ENCODE data around the gene GAST.

The GAST gene

GRCh38 chr17:41741709-41742108 lies 29.6 kb downstream of the GAST start:
- Histone ChIP-seq H3K27ac (ENCODE audit: low read depth, low read length) (no peak overlapping the region), H3K27me3 (ENCODE audit: control insufficient read depth, insufficient read depth, low read length) (peaks cover 3% of the 10 kb centered on the region), H3K4me3 (ENCODE audit: low read length) (no peak overlapping the region), H3K36me3 (ENCODE audit: control insufficient read depth, insufficient read depth, low read length) (no peaks in the 10 kb centered on the region), H3K4me1 (ENCODE audit: control insufficient read depth, insufficient read depth, low read length) (no peaks in the 10 kb centered on the region), H3K9ac (ENCODE audit: low read length) (no peak overlapping the region)

- H3K4me1 ChIP-seq (ENCODE audit: control insufficient read depth, insufficient read depth, low read length), result no peaks in the 10 kb centered on the region
- H3K36me3 ChIP-seq (ENCODE audit: control insufficient read depth, insufficient read depth, low read length), result no peaks in the 10 kb centered on the region
- H3K27me3 ChIP-seq (ENCODE audit: control insufficient read depth, insufficient read depth, low read length), result no peaks in the 10 kb centered on the region
- H3K9ac ChIP-seq (ENCODE audit: low read length), result no peak overlapping the region
- H3K4me3 ChIP-seq (ENCODE audit: low read length), result no peak overlapping the region
- no peak overlapping the region for H3K27ac ChIP-seq (ENCODE audit: low read depth, low read length)
Measured at GRCh38 chr17:41748275-41748674, 36.1 kb downstream of the GAST start.

GRCh38 chr17:41750862-41751261 lies 38.7 kb downstream of the GAST start:
- peaks cover 4% of the 10 kb centered on the region for H3K36me3 ChIP-seq (ENCODE audit: control insufficient read depth, insufficient read depth, low read length)
- no peaks in the 10 kb centered on the region for H3K27me3 ChIP-seq (ENCODE audit: control insufficient read depth, insufficient read depth, low read length)

GRCh38 chr17:41751288-41751687 lies 39.2 kb downstream of the GAST start:
- Histone ChIP-seq H3K4me1 (ENCODE audit: control insufficient read depth, insufficient read depth, low read length) (no peaks in the 10 kb centered on the region), H3K27ac (ENCODE audit: low read depth, low read length) (no peak overlapping the region), H3K36me3 (ENCODE audit: control insufficient read depth, insufficient read depth, low read length) (peaks cover 4% of the 10 kb centered on the region), H3K4me3 (ENCODE audit: low read length) (no peak overlapping the region), H3K27me3 (ENCODE audit: control insufficient read depth, insufficient read depth, low read length) (no peaks in the 10 kb centered on the region), H3K9ac (ENCODE audit: low read length) (no peak overlapping the region)

More at GRCh38 chr17:41750862-41751261, 38.7 kb downstream of the GAST start:
- Histone ChIP-seq H3K9ac (ENCODE audit: low read length) (no peak overlapping the region), H3K4me3 (ENCODE audit: low read length) (no peak overlapping the region), H3K4me1 (ENCODE audit: control insufficient read depth, insufficient read depth, low read length) (no peaks in the 10 kb centered on the region), H3K27ac (ENCODE audit: low read depth, low read length) (no peak overlapping the region)

GRCh38 chr17:41754066-41754465 lies 41.9 kb downstream of the GAST start:
- Histone ChIP-seq H3K9ac (ENCODE audit: low read length) (no peak overlapping the region), H3K4me1 (ENCODE audit: control insufficient read depth, insufficient read depth, low read length) (no peaks in the 10 kb centered on the region), H3K27ac (ENCODE audit: low read depth, low read length) (no peak overlapping the region), H3K27me3 (ENCODE audit: control insufficient read depth, insufficient read depth, low read length) (no peaks in the 10 kb centered on the region), H3K4me3 (ENCODE audit: low read length) (no peak overlapping the region), H3K36me3 (ENCODE audit: control insufficient read depth, insufficient read depth, low read length) (peaks cover 18% of the 10 kb centered on the region)

DNA sequence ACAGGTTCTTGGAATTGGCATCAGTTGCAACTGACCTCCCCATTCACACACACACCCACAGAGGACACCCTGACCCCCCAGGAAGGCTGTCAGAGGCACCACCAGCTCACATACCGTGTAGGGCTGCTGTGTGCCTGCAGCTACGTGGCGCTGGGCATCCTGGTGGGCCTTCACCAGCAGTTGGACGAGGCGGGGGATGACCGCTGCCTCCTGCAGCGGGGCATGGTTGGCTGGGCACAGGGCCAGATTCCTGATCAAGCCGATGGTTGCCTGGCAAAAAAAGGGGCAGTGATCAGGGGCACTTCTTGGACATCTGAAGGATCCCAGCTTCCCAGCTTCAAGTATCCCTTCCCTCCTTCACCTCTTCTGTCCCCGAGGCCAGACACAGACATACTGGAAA lies 46.5 kb downstream of the GAST start:
- no peak overlapping the region for H3K27ac ChIP-seq (ENCODE audit: low read depth, low read length)
- H3K9ac ChIP-seq (ENCODE audit: low read length), result no peak overlapping the region
- no peak overlapping the region for H3K4me3 ChIP-seq (ENCODE audit: low read length)
- peaks cover 33% of the 10 kb centered on the region for H3K36me3 ChIP-seq (ENCODE audit: control insufficient read depth, insufficient read depth, low read length)
- no peaks in the 10 kb centered on the region for H3K4me1 ChIP-seq (ENCODE audit: control insufficient read depth, insufficient read depth, low read length)
- H3K27me3 ChIP-seq (ENCODE audit: control insufficient read depth, insufficient read depth, low read length), result no peaks in the 10 kb centered on the region

- Histone ChIP-seq H3K4me1 (ENCODE audit: control insufficient read depth, insufficient read depth, low read length) (no peaks in the 10 kb centered on the region), H3K9ac (ENCODE audit: low read length) (no peak overlapping the region), H3K27ac (ENCODE audit: low read depth, low read length) (no peak overlapping the region), H3K27me3 (ENCODE audit: control insufficient read depth, insufficient read depth, low read length) (no peaks in the 10 kb centered on the region), H3K36me3 (ENCODE audit: control insufficient read depth, insufficient read depth, low read length) (peaks cover 38% of the 10 kb centered on the region), H3K4me3 (ENCODE audit: low read length) (no peak overlapping the region)
Measured at GRCh38 chr17:41760878-41761277, 48.7 kb downstream of the GAST start.

DNA sequence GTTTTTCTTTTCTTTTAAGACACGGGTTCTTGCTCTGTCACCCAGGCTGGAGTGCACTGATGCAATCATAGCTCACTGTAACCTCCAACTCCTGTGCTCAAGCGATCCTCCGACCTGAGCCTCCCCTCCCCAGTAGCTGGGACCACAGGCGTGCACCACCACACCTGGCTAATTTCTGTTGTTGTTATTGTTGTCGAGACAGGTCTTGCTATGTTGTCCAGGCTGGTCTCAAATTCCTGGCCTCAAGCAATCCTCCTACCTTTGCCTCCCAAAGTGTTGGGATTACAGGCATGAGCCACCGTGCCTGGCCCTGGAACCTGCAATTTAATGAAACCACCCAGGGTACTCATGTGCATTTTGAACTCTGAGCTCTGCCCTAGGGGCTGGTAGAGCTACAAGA lies 50.3 kb downstream of the GAST start:
- Histone ChIP-seq H3K4me1 (ENCODE audit: control insufficient read depth, insufficient read depth, low read length) (no peaks in the 10 kb centered on the region), H3K27ac (ENCODE audit: low read depth, low read length) (no peak overlapping the region), H3K36me3 (ENCODE audit: control insufficient read depth, insufficient read depth, low read length) (peaks cover 37% of the 10 kb centered on the region), H3K9ac (ENCODE audit: low read length) (no peak overlapping the region), H3K27me3 (ENCODE audit: control insufficient read depth, insufficient read depth, low read length) (no peaks in the 10 kb centered on the region), H3K4me3 (ENCODE audit: low read length) (no peak overlapping the region)

- no peaks in the 10 kb centered on the region for H3K4me1 ChIP-seq (ENCODE audit: control insufficient read depth, insufficient read depth, low read length)
- no peaks in the 10 kb centered on the region for H3K27me3 ChIP-seq (ENCODE audit: control insufficient read depth, insufficient read depth, low read length)
- no peak overlapping the region for H3K27ac ChIP-seq (ENCODE audit: low read depth, low read length)
- no peak overlapping the region for H3K9ac ChIP-seq (ENCODE audit: low read length)
- H3K36me3 ChIP-seq (ENCODE audit: control insufficient read depth, insufficient read depth, low read length), result peaks cover 38% of the 10 kb centered on the region
- no peak overlapping the region for H3K4me3 ChIP-seq (ENCODE audit: low read length)
Measured at GRCh38 chr17:41762841-41763240, 50.7 kb downstream of the GAST start.

DNA sequence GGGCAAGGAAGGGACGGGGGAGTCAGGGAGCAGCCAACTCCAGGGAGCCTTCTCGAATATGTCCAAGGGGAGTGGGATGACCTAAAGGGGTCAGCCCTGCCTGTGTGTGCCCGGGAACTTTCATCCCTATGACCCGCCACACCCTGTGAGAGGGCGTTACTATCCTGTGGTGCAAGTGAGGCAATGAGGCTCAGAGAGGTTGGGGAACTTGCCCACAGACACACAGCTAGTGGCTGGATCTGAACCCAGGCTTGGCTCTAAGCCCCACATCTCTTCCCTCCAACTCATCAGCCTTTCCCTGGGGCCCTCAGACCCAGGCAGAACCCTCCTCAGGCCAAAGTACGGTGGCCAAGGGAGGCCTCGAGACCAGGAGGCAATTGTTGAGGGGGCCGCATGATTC lies 51.2 kb downstream of the GAST start:
- H3K27ac ChIP-seq (ENCODE audit: low read depth, low read length), result no peak overlapping the region
- peaks cover 34% of the 10 kb centered on the region for H3K36me3 ChIP-seq (ENCODE audit: control insufficient read depth, insufficient read depth, low read length)

More for the DNA sequence above, 51.2 kb downstream of the GAST start:
- Histone ChIP-seq H3K4me1 (ENCODE audit: control insufficient read depth, insufficient read depth, low read length) (no peaks in the 10 kb centered on the region), H3K4me3 (ENCODE audit: low read length) (no peak overlapping the region), H3K27me3 (ENCODE audit: control insufficient read depth, insufficient read depth, low read length) (no peaks in the 10 kb centered on the region), H3K9ac (ENCODE audit: low read length) (no peak overlapping the region)

Data from rectal smooth muscle tissue (tissue), 1 donor.